GM10266 (cell line): ENCODE measurements around the gene SOX1.

Experiments used
- DNase-seq: peaks from one replicate; pipeline ENCODE4 v3.0.0; 2012; ENCODE audit errors: extremely low spot score
- TF ChIP-seq, protein P1 (sequence below): IDR thresholded peaks from 2 replicates; pipeline ENCODE4 v1.5.1; 2012; ENCODE audit warnings: mild to moderate bottlenecking, low read depth; ENCODE audit not compliant: control insufficient read depth, insufficient read depth; ENCODE audit errors: missing control alignments

Gene SOX1

DNA sequence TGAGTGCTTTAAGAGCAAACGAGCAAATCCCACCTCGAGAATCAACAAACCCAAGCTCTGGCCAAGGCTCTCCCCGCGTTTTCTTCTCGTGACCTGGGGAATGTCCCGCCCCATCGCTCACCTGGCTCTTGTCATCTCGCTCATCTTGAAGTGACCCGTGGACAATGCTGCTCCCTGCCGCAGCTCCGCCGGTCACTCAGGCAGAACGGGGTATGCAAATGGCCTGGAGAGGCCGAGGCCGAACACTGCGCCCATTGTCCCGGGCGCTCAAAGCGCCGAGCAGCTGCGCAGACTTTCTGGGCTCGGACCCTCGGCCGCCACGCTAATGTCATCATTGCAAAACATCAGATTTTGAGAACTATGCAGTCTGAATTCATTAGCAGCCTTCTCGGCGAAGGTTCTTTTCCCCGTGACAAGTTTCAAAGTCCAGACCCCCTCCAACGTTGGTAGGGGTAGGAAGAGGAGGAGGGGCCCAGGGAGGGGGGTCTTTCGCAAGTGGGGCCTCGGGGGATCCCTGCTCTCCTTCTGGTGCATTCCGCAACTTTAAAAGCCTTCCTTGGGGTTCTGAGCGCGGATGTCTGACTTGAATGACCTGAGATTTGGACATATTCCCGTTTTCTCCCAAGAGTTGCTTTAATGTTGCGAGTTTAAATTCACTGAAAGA lies 39.7 kb downstream of the SOX1 start:
- DNase-seq = no peak
- TF ChIP-seq, protein P1, sequence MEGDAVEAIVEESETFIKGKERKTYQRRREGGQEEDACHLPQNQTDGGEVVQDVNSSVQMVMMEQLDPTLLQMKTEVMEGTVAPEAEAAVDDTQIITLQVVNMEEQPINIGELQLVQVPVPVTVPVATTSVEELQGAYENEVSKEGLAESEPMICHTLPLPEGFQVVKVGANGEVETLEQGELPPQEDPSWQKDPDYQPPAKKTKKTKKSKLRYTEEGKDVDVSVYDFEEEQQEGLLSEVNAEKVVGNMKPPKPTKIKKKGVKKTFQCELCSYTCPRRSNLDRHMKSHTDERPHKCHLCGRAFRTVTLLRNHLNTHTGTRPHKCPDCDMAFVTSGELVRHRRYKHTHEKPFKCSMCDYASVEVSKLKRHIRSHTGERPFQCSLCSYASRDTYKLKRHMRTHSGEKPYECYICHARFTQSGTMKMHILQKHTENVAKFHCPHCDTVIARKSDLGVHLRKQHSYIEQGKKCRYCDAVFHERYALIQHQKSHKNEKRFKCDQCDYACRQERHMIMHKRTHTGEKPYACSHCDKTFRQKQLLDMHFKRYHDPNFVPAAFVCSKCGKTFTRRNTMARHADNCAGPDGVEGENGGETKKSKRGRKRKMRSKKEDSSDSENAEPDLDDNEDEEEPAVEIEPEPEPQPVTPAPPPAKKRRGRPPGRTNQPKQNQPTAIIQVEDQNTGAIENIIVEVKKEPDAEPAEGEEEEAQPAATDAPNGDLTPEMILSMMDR = no peak

DNA sequence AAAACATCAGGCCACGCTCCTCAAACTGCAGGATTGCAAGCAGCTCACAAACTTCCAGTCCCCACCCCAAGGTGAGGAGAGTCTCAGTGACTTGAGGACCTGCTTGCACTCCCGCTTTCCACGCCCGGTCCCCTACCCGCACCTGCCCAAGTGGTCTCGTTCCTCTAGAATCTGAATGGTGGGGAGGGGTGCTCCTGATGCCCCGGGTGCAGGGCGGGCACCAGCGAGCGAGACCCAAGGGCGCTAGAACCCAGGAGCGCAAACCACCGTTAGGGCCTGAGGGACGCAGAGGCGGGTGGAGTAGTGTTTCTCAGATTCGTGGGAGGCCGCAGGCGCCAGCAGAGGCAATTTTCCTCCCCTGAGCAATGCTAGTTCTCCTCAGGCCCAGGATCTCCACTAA lies 40.3 kb downstream of the SOX1 start:
- DNase-seq = no peak
- TF ChIP-seq, protein P1 = no peak

DNA sequence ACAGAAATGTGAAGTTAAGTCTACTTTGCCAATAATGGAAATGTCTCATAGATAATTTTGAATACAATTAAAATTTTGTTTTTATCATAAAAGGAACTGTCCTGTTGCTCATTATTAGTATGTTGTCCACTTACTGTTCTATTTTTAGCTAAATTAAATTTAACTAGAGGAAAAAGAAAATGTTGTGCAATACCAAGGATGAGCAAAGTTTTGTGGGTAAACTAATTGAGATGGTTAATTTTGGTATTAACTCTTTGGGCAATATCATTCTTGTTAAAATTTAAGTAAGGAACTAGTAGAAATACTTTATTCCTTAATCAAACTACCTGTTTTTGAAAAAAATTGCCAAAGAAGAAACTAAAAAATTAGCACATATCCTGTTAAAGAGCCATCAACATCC lies 43.5 kb downstream of the SOX1 start:
- DNase-seq = no peak
- TF ChIP-seq, protein P1 = no peak

DNA sequence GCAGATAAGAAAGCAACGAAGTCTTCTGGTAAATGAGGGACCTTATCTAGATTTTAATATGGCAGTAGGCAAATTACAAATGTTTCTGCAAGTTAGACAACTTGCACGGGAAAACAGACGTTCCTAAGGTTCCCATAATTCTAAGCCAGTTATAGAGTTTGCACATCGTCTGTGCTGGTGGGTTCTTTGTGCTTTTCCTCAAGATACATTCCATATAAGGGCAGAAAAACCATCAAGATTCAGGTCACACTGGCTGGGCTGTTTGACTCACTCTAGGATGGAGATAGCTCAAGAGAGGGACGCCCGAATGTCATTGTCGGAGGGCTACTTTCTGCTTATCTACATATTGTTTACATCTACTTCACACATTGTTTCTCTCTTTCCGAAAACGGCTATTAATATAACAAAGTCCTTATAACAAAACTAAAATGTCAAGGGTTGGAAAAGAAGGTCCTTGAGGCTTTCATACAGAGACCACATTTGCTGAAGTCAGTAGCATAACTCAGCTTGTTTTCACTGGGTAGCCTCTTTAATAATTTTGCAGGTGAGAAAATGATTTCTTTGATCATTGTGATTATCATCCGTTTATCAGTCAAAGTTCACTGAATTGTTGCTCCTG lies 44.4 kb downstream of the SOX1 start:
- TF ChIP-seq, protein P1 = no peak
- DNase-seq = no peak

DNA sequence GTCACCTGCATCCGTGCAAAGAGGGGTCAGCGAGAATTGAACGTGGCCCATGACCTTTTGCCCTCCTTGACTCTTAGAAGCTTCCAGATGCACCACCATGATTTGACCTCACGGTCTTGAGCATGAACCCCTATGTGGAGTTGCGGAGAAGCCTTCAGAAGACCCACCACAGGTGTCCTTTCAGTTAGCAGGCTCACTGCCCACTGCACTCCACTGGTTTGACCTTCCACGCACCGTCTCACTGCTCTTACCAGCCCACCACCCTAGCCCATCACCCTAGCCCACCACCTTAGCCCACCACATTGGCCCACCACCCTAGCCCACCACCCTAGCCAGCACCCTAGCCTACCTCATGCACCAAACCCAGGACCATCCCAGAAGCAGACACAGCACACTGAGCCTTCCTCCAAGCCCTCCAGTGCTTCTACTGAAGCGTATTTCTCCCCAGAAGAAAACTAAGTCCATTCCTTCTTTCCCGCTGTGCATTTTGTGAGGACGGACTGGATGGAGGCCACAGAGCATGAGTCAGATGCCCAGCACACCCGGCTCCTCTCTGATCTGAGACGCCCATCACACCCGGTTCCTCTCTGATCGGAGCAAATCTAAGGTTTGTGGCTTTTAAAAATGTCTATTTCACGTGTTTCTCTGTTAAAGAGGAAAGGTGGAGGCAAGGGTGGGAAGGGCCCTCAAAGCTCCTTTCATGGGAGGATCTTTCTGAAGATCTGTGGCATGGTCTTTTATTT lies 45.8 kb downstream of the SOX1 start:
- TF ChIP-seq, protein P1 = no peak
- DNase-seq = no peak

DNA sequence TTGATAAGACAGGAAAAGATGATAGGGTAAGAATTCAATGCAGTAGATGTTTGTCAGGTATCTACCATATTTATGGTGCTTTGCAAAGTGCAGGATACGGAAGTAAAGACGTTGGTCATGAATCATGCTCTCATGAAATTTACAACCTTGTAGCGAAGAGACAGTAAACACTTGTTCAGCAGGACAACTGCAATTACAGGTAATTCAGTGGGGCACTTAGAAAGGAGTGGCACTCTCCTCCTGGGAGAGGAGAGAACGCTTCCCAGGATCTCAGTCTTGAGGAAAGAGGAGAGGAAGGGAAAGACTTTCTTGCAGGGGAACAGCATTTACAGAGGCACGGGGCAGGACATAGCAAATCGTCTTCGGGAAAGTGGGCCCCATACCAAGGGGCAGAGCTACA lies 46.4 kb downstream of the SOX1 start:
- TF ChIP-seq, protein P1 = no peak

DNA sequence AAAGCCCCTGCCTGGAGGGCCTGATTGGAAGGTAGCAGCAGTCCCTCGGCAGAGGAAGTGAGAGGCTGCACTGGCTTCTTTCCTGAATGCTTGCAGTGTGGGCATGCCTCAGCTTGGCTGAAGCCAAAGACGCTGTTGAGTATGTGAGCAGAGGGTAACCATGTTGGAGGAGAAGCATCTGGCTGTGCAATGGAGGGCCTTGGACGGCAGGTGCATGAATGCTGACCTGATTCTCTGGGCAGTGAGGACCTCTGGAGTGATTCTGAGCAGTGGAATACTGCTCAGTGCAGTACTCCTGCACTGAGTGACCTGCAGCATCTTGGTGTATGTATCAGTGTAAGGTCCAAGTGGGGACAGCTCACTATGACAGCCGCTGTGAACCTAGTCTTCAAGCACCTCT lies 46.9 kb downstream of the SOX1 start:
- no peak for DNase-seq

More for the DNA sequence above, 46.4 kb downstream of the SOX1 start:
- DNase-seq = no peak

More for the DNA sequence above, 46.9 kb downstream of the SOX1 start:
- TF ChIP-seq, protein P1 = no peak
